Stimulated activated naive B cell treated with anti-CD40 and anti-IgM and Interleukin-4, amounts not matched to agents 10 μg/mL and 1 μg/mL and 100 μg/mL, for 72 hours (primary cell): ENCODE data around the gene CHRM2.

ENCODE experiments used
- ATAC-seq, 2 donors: fragments of 150-1000 bp; cut with Tn5 transposase; replicated peaks; 2 replicates each; pipeline ENCODE4 v1.10.0; 2021; ENCODE audit warnings: moderate library complexity in 1 of 2
- DNase-seq: peaks from one replicate; pipeline ENCODE4 v3.0.0; 2021
- H3K27ac Mint-ChIP-seq: one replicate; pipeline ENCODE4 v1.8.0; 2022; ENCODE audit warnings: mild to moderate bottlenecking, mixed read lengths
- H3K27me3 Mint-ChIP-seq, 2 donors: one replicate each; pipeline ENCODE4 v1.8.0; 2022; ENCODE audit warnings: mixed read lengths in 2 of 2
- H3K36me3 Mint-ChIP-seq, 2 donors: one replicate each; pipeline ENCODE4 v1.8.0; 2022; ENCODE audit warnings: mixed read lengths in 2 of 2, mild to moderate bottlenecking in 1 of 2
- H3K4me1 Mint-ChIP-seq, 2 donors: one replicate each; pipeline ENCODE4 v1.8.0; 2022; ENCODE audit warnings: mixed read lengths in 2 of 2, mild to moderate bottlenecking in 1 of 2
- H3K4me3 Mint-ChIP-seq, 2 donors: one replicate each; pipeline ENCODE4 v1.8.0; 2022; ENCODE audit warnings: mild to moderate bottlenecking in 2 of 2, mixed read lengths in 2 of 2, moderate library complexity in 1 of 2
- H3K9me3 Mint-ChIP-seq, 2 donors: one replicate each; pipeline ENCODE4 v1.8.0; 2022; ENCODE audit warnings: mixed read lengths in 2 of 2, mild to moderate bottlenecking in 1 of 2

CHRM2 gene

GRCh38 chr7:137045573-137045972 lies 177.1 kb downstream of the CHRM2 start:
- no peak overlapping the region for H3K4me3 Mint-ChIP-seq
- DNase-seq = no peak
- no peak overlapping the region for H3K27ac Mint-ChIP-seq
- ATAC-seq = no peak
- H3K9me3 Mint-ChIP-seq = peaks cover 0 to 5% of the 10 kb centered on the region in 2 donors
- H3K27me3 Mint-ChIP-seq = no peaks in the 10 kb centered on the region
- H3K4me1 Mint-ChIP-seq = no peaks in the 10 kb centered on the region
- H3K36me3 Mint-ChIP-seq = no peaks in the 10 kb centered on the region

GRCh38 chr7:137069249-137069963 lies 201.0 kb downstream of the CHRM2 start:
- Mint-ChIP-seq H3K4me1 (no peaks in the 10 kb centered on the region), H3K27ac (no peak overlapping the region), H3K27me3 (no peaks in the 10 kb centered on the region), H3K9me3 (peaks cover 0 to 4% of the 10 kb centered on the region in 2 donors), H3K36me3 (no peaks in the 10 kb centered on the region), H3K4me3 (no peak overlapping the region)
- ATAC-seq (no peak), DNase-seq (no peak)
